Lung (tissue), 12 donors: ENCODE measurements around the gene DENND1A. TPM values are rescaled to one million over a fixed set of nuclear protein-coding genes. Genes with fewer than 3 reads are reported as not detected.

ENCODE experiments used
- ATAC-seq: fragments of 200-7000 bp; cut with Tn5 transposase; one replicate; pipeline ENCODE4 v1.9.1; 2020; ENCODE audit warnings: moderate number of reproducible peaks; ENCODE audit not compliant: insufficient read depth, low FRiP score
- DNase-seq, 3 donors: peaks; one replicate each; pipeline ENCODE4 v3.0.0-alpha.2; 2013 to 2017
- H3K27ac ChIP-seq, 2 donors: one replicate each; pipeline ENCODE4 v1.5.1; 2013; ENCODE audit warnings: mild to moderate bottlenecking in 2 of 2, moderate library complexity in 2 of 2, control low read depth in 1 of 2, inconsistent platforms in 1 of 2, low read depth in 1 of 2, low read length in 1 of 2
- H3K27me3 ChIP-seq, 3 donors: one replicate each; pipeline ENCODE4 v1.5.1; 2013; ENCODE audit warnings: low read length in 2 of 3; ENCODE audit not compliant: control insufficient read depth in 3 of 3, insufficient read depth in 3 of 3
- H3K36me3 ChIP-seq, 4 donors: one replicate each; pipeline ENCODE4 v1.5.1; 2013; ENCODE audit warnings: low read length in 4 of 4, mild to moderate bottlenecking in 1 of 4, moderate library complexity in 1 of 4; ENCODE audit not compliant: control insufficient read depth in 4 of 4, insufficient read depth in 4 of 4
- H3K4me1 ChIP-seq, 5 donors: one replicate each; pipeline ENCODE4 v1.5.1; 2013; ENCODE audit warnings: low read length in 5 of 5, mild to moderate bottlenecking in 2 of 5, moderate library complexity in 1 of 5; ENCODE audit not compliant: control insufficient read depth in 5 of 5, insufficient read depth in 5 of 5
- H3K4me3 ChIP-seq: one replicate; pipeline ENCODE4 v1.5.1; 2013; ENCODE audit warnings: mild to moderate bottlenecking, control low read depth, moderate library complexity
- H3K9ac ChIP-seq, 2 donors: one replicate each; pipeline ENCODE4 v1.5.1; 2013; ENCODE audit warnings: low read length in 2 of 2, control low read depth in 1 of 2; ENCODE audit not compliant: insufficient read depth in 1 of 2
- H3K9me3 ChIP-seq, 4 donors: one replicate each; pipeline ENCODE4 v1.5.1; 2013; ENCODE audit warnings: low read length in 3 of 4, mild to moderate bottlenecking in 1 of 4, moderate library complexity in 1 of 4; ENCODE audit not compliant: control insufficient read depth in 4 of 4, insufficient read depth in 3 of 4
- CTCF ChIP-seq: IDR thresholded peaks from 2 replicates; pipeline ENCODE4 v1.5.1; 2012; ENCODE audit warnings: mild to moderate bottlenecking; ENCODE audit errors: control extremely low read depth, extremely low read depth
- WGBS, 2 donors: extraction: QIAGEN DNeasy Blood & Tissue Kit; methylation state at CpG; one replicate each; pipeline ENCODE4 v1.1.7; 2013; 5-methylcytosine and 5-hydroxymethylcytosine counted together
- polyA plus RNA-seq, 2 donors: library from polyadenylated mRNA; stranded (reverse); fragments of 200-250 nt; gene quantifications; one replicate each; pipeline ENCODE4 v1.2.1, GENCODE V29; 2013
- total RNA-seq, 2 donors: library from RNA; depleted of rRNA in 1 of 2; stranded (reverse); fragments of >200 nt in 1 of 2; gene quantifications; one replicate each; pipeline ENCODE4 v1.2.1, GENCODE V29; 2014 to 2021
- donor health status: control.
- donor health status: control.
- donor health status: Bipolar disorder and iron deficiency.
- donor health status: healthy.
- donor health status: DM: yes; HTN: yes; CAD: no.

Gene DENND1A
- total and polyA plus RNA-seq, 4 donors = 5.7 to 29.8 (median 14.5) TPM

- peaks cover 0 to 13% (median 0%) of the 10 kb centered on the region in 5 donors for H3K4me1 ChIP-seq
These were observed 374.3 kb downstream of the DENND1A start for GRCh38 chr9:123555646-123556045.

DNA sequence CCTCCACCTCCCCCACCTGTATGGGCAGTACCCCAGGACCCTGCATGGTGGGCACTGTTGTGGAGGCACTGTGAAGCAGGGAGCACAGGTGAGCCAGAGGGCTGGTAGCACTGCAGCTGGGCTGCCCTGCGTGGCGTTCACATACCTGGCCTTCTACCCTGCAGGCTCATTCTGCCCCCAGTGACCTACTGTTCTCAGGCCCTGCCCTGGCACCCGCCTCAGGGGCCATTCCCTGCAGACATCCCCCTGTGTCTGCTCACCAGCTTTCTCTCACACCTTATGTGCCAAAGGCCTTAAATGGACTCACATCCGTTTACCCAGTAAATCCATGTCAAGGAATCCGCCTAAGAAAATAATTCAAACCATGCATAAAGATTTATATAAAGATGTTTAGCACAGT, 377.4 kb downstream of the DENND1A start:
- no peak for DNase-seq
- Histone ChIP-seq H3K27ac (no peak overlapping the region), H3K36me3 (peaks cover 0 to 10% (median 0%) of the 10 kb centered on the region in 4 donors), H3K4me1 (peaks cover 0 to 13% (median 0%) of the 10 kb centered on the region in 5 donors), H3K9me3 (no peaks in the 10 kb centered on the region), H3K9ac (no peak overlapping the region), H3K27me3 (peaks cover 0 to 13% (median 2%) of the 10 kb centered on the region in 3 donors), H3K4me3 (no peak overlapping the region)
- no peak for TF ChIP-seq CTCF
- no peak for ATAC-seq
- WGBS, 2 donors = 95 to 99% methylated on average over 5 of the region's 5 CpGs

More at GRCh38 chr9:123555646-123556045, 374.3 kb downstream of the DENND1A start:
- peaks cover 0 to 10% (median 0%) of the 10 kb centered on the region in 4 donors for H3K36me3 ChIP-seq
- H3K27me3 ChIP-seq = no peaks in the 10 kb centered on the region
- no peak for DNase-seq
- H3K27ac ChIP-seq = no peak overlapping the region
- H3K9me3 ChIP-seq = no peaks in the 10 kb centered on the region
- H3K9ac ChIP-seq = no peak overlapping the region
- WGBS, 2 donors = 81 to 95% methylated on average over 3 of the region's 3 CpGs
- ATAC-seq = no peak
- no peak for TF ChIP-seq CTCF
- no peak overlapping the region for H3K4me3 ChIP-seq

DNA sequence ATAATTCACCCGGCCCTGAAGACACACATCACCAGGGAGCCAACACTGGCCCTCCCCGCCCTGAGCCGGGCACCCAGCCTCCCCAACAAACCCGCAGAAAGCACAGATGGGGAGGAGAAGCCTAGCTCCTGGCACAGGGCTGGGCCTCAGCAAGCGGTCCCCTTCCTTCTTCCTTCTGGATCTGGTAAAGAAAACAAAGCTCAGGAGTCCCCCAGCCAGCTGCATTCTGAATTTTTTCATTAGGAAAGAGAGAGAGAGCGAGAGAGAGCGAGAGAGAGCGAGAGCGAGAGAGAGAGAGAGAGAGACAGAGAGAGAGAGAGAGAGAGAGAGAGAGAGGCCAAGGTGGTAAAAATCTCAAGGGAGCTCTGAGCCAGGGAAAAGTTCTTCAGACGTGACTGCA, 378.2 kb downstream of the DENND1A start:
- no peak for TF ChIP-seq CTCF
- Histone ChIP-seq H3K9ac (no peak overlapping the region), H3K4me1 (peaks cover 0 to 13% (median 0%) of the 10 kb centered on the region in 5 donors), H3K27me3 (peaks cover 0 to 13% (median 2%) of the 10 kb centered on the region in 3 donors), H3K9me3 (no peaks in the 10 kb centered on the region), H3K27ac (no peak overlapping the region), H3K36me3 (peaks cover 0 to 2% (median 0%) of the 10 kb centered on the region in 4 donors), H3K4me3 (no peak overlapping the region)
- ATAC-seq (no peak), DNase-seq (no peak)
- WGBS, 2 donors = 95 to 96% methylated on average over 10 of the region's 10 CpGs

DNA sequence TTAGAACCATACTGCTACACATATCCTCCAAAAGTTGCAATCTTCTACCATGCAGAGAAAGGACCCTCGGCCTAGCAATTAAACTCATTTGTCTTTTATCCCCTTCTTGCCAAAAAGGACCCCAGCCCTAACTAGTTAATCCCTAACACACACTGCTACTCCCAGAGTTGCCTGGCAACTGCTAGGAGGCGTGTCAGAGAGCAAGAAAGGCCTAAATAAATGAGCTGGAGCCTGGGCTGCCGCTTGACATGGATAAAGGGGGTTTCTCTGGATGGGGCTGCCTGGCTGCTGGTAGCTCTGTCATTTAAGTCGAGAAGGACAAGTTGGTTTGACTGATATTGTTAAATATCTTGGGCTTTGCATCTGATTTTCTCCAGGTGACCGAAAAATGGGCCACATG, 379.1 kb downstream of the DENND1A start:
- WGBS, 2 donors = 83 to 85% methylated on average over 5 of the region's 5 CpGs
- Histone ChIP-seq H3K4me3 (no peak overlapping the region), H3K9ac (no peak overlapping the region), H3K36me3 (no peaks in the 10 kb centered on the region), H3K4me1 (peaks cover 0 to 13% (median 0%) of the 10 kb centered on the region in 5 donors), H3K27ac (no peak overlapping the region), H3K9me3 (no peaks in the 10 kb centered on the region), H3K27me3 (peaks cover 0 to 13% (median 2%) of the 10 kb centered on the region in 3 donors)
- DNase-seq (peak; percentile 42 to 52 (median 50)), ATAC-seq (no peak)
- TF ChIP-seq CTCF = no peak
